GM10248 (cell line): ENCODE measurements around the gene RBM28.

Experiments
- CTCF ChIA-PET: fragments of 300-600 bp; sonication (Branson Sonifier 250); formaldehyde crosslinking; extraction: SDS; loops from one replicate; lab custom pipeline; 2021; ENCODE audit warnings: antibody characterized with exemption; lab: Yijun Ruan, JAX
- POLR2A ChIA-PET: fragments of 350-650 bp; sonication (Branson Sonifier 250); formaldehyde crosslinking; extraction: SDS; loops from one replicate; lab custom pipeline; 2020; ENCODE audit warnings: antibody characterized with exemption; lab: Yijun Ruan, JAX
- DNase-seq: peaks from one replicate; pipeline ENCODE4 v3.0.0; 2012; ENCODE audit errors: extremely low spot score
- TF ChIP-seq, protein P1 (sequence below): IDR thresholded peaks from 2 replicates; pipeline ENCODE4 v1.5.1; 2012; ENCODE audit warnings: mild to moderate bottlenecking, low read depth; ENCODE audit errors: extremely low read depth, missing control alignments, control extremely low read depth

The RBM28 gene

DNA sequence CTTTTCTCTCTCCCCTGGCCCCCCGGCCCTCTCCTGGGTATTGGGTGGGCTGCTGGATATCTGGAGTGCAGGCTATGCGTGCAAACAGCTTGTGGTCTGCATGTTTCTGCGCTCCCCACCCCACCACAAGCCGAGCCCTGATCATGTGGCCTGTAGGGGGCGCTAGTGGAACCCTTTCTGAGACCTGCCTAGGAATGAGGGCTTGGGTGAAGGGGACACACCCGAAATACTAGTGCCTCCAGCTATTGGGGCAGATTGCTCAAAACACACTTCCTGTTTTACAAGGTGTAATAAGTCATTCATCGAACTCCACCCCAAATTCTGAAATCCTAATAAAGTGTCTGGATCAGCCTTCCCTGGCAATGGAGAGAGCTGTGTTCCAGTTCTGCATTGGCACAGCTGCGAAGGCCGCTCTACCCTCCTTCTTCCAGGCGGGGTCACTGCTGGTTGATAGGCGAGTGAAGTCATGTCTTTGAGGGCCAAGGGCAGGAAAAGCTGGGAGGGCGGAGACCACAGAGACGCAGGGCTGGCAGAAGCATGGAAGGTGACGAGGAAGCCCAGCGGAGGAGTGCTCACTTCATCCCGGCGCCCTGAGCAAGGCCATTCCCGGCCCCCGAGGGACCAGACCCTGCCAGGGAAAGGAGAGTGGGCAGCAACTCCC, 37.6 kb upstream of the RBM28 start:
- CTCF ChIA-PET: interaction anchor here (1.0 to 42.2 kb wide), 9 partner anchors 8 to 37 kb away, joined by 3 to 963 read pairs (median 6); partner anchors contain the start of genes IMPDH1 and RBM28

DNA sequence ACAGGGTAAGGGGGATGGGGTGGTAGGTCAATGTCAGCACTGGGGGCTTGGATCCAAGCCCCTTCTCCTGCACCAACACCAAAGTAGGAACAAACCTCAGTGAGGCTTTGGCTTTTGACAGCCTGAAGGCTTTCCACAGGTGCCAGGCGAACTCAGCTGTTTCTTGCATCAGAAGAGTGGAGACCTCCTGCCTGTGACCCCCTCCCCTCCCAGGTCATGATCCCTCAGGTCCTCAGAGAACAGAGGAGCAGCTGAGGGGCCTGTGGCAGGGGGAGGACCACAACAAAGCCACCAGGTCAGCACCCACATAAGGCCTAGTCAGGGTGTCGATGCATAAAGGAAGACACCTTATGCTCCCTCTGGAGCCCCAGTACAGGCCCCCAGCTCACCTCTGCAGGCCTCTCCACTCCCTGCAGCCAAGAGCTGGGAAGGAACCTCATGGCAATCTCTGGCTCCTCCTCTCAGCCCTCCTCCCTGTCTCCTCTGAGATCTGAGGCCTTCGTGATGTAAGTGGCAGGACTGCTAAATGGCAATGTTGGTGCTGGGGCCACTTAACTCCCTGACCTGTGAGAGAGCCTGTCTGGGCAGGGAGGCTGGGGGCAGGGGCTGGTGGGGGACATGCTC, 36.9 kb upstream of the RBM28 start:
- ChIA-PET CTCF (interaction anchor here (1.0 to 42.2 kb wide), 8 partner anchors 9 to 37 kb away, joined by 3 to 963 read pairs (median 6); partner anchors contain the start of genes IMPDH1 and RBM28), POLR2A (no interaction called here)
- TF ChIP-seq, protein P1, sequence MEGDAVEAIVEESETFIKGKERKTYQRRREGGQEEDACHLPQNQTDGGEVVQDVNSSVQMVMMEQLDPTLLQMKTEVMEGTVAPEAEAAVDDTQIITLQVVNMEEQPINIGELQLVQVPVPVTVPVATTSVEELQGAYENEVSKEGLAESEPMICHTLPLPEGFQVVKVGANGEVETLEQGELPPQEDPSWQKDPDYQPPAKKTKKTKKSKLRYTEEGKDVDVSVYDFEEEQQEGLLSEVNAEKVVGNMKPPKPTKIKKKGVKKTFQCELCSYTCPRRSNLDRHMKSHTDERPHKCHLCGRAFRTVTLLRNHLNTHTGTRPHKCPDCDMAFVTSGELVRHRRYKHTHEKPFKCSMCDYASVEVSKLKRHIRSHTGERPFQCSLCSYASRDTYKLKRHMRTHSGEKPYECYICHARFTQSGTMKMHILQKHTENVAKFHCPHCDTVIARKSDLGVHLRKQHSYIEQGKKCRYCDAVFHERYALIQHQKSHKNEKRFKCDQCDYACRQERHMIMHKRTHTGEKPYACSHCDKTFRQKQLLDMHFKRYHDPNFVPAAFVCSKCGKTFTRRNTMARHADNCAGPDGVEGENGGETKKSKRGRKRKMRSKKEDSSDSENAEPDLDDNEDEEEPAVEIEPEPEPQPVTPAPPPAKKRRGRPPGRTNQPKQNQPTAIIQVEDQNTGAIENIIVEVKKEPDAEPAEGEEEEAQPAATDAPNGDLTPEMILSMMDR: no peak
- DNase-seq: no peak

More for the DNA sequence above, 37.6 kb upstream of the RBM28 start:
- TF ChIP-seq, protein P1: peak; percentile 53
- DNase-seq: no peak
- POLR2A ChIA-PET: no interaction called here

DNA sequence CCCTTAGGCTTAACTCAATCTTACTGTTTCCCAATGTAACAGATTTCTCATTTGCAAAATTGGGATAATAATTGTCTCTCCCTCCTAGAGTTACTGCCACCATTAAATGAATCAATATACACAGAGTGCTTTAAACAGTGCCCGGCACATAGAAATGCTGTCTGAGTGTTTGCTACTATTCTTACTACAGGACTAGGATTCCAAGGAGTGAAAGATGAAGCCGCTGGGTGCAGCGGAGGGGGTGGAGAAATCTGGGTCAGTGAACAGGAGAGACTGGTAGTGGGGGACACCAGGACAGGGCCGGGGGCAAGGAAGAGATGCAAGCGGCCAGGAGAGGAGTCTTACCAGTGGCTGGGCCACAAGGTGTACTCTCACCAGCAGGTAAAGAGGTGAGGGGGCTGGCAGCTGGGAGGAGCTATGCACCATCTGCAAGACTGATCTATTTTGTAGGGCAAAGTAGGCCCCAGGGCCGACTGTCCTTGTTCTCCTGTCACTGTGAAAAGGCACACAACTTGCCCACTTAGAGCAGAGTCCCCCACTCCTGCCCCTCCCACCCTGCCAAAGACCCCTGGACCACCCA, 36.3 kb upstream of the RBM28 start:
- no peak for DNase-seq
- TF ChIP-seq, protein P1: no peak
- ChIA-PET CTCF (interaction anchor here (0.9 to 42.2 kb wide), 4 partner anchors 9 to 38 kb away, joined by 3 to 963 read pairs (median 6); partner anchors contain the start of genes IMPDH1 and RBM28), POLR2A (interaction anchor here (0.9 kb wide), 1 partner anchor 36 kb away, joined by 3 read pairs; the partner anchor contains the start of gene RBM28)

DNA sequence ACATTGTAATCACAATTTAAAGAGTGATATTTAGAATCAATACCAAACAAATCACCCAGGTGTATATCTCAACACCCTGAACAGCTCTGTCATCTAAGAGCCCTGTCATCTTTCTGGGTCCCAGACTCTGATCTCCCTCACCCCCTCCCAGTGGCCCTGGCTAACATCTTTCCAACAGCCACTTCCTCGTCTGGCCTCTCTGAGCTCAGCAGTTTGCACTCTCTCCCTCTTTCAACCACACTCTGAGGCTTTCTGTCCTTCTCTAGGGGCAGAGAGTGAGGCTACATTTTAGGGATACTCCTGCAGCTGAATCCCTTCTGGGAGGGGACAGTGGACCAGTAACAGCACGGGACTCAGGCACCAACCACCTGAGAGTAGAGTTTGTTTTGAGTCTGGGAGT, 34.9 kb upstream of the RBM28 start:
- ChIA-PET CTCF (interaction anchor here (0.7 to 42.2 kb wide), 3 partner anchors 9 to 39 kb away, joined by 3 to 963 read pairs (median 7); partner anchors contain the start of gene IMPDH1), POLR2A (no interaction called here)
- TF ChIP-seq, protein P1: no peak
- DNase-seq: no peak

DNA sequence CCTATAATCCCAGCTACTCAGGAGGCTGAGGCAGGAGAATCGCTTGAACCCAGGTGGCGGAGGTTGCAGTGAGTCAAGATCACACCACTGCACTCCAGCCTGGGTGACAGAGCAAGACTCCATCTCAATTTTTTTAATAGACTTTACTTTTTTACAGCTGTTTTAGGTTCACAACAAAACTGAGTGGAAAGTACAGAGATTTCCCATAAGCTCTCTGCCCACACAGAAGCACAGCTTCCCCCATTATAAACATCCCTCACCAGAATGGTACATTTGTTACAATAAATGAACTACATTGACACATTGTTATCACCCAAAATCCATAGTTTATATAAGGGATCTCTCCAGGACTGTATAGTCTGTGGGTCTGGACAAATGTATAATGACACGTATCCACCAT, 32.4 kb upstream of the RBM28 start:
- no peak for DNase-seq
- ChIA-PET POLR2A (no interaction called here), CTCF (interaction anchor here (1.0 to 8.3 kb wide), 6 partner anchors 9 to 29 kb away, joined by 3 to 76 read pairs (median 3); no protein-coding TSS in a partner anchor)

More for the DNA sequence above, 32.4 kb upstream of the RBM28 start:
- TF ChIP-seq, protein P1: no peak
